Retinal pigment epithelial cell (primary cell): Measurements from ENCODE around the gene ZFP37.
"Not testable (repeated sequence)": the region's sequence is repeated elsewhere in the genome, so short reads cannot be mapped to it uniquely, and the experiment has no call there.

Experiments used
- DNase-seq: peaks from one replicate; pipeline ENCODE4 v3.0.0-alpha.2; 2010; ENCODE audit warnings: low read depth
- H3K4me3 ChIP-seq: 2 replicates; pipeline ENCODE4 v1.5.1; 2011; ENCODE audit warnings: mild to moderate bottlenecking, low read length, control low read depth, moderate library complexity
- TF ChIP-seq, protein P1 (sequence below): conservative IDR thresholded peaks from 2 replicates; pipeline ENCODE4 v1.5.1; 2011; ENCODE audit warnings: low read depth, low read length, control low read depth, inconsistent platforms

Gene ZFP37

DNA sequence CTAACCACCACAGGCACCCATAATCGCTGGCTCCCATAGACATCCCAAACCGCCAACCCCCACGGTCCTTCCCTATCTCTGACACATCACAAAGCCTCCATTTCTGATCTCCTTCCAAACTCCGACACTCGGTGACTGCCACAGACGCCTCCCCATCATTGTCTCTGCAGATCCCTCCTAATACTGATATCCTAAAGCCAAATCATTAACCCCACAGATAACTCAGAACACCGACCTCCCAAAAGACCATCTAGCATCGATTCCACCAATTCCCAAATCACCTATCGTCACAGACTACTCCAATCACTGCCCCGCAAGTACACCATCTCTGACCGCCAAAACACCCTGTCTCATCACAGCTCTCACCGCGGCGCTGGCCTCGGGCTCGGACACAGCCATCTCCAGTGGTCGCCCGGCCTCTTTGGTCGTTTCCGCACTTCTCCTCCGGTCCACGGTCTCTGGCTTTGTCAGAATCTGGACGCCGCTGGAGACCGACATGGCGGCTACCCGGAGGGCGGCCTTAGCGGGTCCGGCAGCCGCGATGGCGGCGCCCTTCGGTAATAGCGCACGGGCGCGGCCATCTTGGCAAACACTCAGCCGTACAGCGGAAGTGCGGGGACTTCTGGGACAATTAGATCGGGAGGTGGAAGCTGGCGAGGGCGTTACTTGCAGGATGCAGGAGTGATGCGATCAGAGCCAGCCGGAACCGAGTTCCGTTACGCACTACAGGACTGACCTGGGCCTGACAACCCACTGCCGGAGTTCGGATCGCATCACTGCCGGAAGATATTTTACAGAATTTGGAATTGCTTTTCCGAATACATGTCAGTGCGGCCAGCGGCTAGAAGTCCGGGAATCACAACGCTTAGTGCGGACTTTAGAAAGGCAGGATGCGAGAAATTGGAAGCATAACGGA, at the start of gene ZFP37:
Gene ZFP37 (minus strand): TSS at position 534 of the 916 bp plus-strand sequence. CDS start 36 bp downstream, at position 498.
- peak within 1 kb of the TSS; percentile 93 for H3K4me3 ChIP-seq
- TF ChIP-seq, protein P1, sequence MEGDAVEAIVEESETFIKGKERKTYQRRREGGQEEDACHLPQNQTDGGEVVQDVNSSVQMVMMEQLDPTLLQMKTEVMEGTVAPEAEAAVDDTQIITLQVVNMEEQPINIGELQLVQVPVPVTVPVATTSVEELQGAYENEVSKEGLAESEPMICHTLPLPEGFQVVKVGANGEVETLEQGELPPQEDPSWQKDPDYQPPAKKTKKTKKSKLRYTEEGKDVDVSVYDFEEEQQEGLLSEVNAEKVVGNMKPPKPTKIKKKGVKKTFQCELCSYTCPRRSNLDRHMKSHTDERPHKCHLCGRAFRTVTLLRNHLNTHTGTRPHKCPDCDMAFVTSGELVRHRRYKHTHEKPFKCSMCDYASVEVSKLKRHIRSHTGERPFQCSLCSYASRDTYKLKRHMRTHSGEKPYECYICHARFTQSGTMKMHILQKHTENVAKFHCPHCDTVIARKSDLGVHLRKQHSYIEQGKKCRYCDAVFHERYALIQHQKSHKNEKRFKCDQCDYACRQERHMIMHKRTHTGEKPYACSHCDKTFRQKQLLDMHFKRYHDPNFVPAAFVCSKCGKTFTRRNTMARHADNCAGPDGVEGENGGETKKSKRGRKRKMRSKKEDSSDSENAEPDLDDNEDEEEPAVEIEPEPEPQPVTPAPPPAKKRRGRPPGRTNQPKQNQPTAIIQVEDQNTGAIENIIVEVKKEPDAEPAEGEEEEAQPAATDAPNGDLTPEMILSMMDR, result no peak
- peak; percentile 67 for DNase-seq

- not testable (repeated sequence) for DNase-seq, H3K4me3 ChIP-seq
These were observed 48.8 kb upstream of the ZFP37 start for GRCh38 chr9:113105345-113105744.

DNA sequence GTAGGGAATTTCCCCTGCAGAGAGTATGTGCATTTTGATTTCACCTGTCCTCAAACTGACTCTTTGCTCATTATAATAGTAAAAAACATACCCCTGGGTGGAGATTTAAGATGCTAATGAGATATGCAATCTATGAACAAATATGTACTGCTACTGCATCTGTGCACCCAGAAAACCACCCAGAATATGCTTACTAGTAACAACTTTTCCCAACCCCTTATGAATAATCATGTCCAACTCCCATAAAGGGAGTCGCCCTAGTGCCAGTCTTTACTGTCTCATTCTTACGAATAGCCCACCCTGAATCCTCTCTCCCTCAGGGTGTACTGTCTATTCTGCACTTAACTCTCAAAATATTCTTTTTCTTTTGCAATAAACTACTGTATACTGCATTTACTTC, 39.0 kb upstream of the ZFP37 start:
- H3K4me3 ChIP-seq, result no peak overlapping the region
- TF ChIP-seq, protein P1, result no peak
- no peak for DNase-seq

DNA sequence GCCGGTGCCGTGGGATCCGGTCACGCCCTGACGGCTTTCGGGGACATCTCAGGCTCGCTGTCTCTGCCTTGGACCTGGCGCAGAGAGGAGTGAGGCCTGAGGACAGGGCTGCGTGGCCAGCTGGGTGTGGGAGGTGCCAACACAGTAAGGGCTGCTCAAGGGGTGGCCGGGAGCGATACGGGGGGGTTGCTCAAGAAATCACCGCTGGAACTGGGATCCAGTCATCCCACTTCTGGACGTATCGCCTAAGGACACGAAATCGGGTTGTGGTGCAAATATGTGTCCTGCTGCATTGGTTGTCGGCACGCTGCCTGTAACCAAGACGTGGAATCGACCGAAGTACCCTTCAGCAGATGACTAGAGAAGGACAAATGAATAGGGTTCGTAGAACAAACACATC, 33.4 kb upstream of the ZFP37 start:
- not testable (repeated sequence) for H3K4me3 ChIP-seq, DNase-seq

DNA sequence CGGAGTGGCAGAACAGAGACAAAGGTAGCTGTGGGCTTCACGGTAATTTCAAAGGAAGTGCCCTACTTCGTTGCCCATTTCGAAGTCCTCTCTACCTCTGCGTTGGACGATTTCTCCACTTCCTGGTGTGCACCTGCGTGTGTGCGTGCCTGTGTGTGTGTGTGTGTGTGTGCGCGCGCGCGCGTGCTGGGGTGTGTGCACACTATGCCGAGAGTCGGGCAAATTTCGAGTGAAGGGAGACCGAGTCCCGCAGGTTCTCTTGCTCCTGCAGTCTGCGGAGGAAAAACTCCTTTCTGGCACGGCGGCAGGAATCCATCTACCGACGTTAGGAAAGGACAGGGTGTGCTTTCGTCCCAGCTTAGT, 32.6 kb upstream of the ZFP37 start:
- not testable (repeated sequence) for H3K4me3 ChIP-seq, DNase-seq

DNA sequence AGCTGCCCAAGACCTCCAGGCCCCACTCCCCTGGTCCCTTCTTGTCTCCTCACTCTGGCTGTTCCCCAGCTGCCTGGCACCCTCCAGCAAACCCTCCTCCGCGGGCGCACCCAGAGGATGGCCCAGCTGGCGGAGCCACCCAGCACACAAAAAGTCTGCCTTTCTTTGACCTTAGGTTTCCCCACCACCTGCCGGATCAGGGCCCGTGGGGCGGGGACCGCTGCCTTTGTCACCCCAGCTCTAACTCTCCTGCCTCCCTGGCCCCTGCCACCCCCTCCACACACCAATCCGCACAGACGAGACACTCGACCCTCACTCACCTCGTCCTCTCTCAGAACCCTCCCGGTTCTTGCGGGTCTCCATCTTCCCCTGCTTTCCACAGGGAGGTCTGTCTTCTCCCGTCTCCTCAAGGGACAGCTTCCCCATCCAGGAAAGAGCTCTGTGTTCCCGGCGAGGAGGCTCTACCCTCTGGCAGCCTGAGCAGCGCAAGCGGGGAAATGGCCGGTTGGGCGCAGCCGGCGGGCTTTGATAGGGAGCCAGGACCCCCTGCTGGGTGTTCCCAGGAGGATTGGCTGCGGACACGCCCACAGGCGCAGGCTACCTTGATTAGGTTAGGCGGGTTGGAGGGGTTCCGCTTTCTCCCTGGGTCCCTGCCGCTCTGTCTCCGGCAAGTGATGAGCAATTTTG, 32.1 kb upstream of the ZFP37 start:
- H3K4me3 ChIP-seq, DNase-seq: not testable (repeated sequence)

DNA sequence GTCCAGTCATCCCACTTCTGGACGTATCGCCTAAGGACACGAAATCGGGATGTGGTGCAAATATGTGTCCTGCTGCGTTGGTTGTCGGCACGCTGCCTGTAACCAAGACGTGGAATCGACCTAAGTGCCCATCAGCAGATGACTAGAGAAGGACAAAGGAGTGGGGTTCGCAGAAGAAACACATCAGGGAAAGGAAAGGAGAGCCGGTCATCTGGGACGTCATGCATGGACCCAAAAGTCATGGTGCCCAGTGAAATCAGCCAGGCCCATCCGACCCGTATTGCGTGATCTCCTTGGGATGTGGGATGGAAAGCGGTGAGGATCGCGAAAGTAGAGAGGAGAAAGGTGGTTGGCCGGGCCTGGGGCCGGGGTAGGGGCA, 6.4 kb upstream of the ZFP37 start:
- DNase-seq, H3K4me3 ChIP-seq: not testable (repeated sequence)

- DNase-seq, H3K4me3 ChIP-seq: not testable (repeated sequence)
These were observed 5.9 kb upstream of the ZFP37 start for GRCh38 chr9:113062256-113062931.

DNA sequence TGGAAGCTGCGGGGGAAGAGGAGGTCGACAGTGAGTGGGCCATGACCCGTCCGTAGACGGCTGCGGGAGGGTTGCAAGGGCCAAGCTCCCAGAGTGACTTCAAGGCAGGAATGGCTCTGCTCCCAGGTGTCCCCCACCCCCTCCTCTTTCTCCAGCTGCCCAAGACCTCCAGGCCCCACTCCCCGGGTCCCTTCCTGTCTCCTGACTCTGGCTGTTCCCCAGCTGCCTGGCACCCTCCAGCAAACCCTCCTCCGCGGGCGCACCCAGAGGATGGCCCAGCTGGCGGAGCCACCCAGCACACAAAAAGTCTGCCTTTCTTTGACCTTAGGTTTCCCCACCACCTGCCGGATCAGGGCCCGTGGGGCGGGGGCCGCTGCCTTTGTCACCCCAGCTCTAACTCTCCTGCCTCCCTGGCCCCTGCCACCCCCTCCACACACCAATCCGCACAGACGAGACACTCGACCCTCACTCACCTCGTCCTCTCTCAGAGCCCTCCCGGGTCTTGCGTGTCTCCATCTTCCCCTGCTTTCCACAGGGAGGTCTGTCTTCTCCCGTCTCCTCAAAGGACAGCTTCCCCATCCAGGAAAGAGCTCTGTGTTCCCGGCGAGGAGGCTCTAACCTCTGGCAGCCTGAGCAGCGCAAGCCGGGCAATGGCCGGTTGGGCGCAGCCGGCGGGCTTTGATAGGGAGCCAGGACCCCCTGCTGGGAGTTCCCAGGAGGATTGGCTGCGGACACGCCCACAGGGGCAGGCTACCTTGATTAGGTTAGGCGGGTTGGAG, 4.7 kb upstream of the ZFP37 start:
- H3K4me3 ChIP-seq, DNase-seq: not testable (repeated sequence)

GRCh38 chr9:113059581-113060284, 3.2 kb upstream of the ZFP37 start:
- H3K4me3 ChIP-seq, DNase-seq: not testable (repeated sequence)

GRCh38 chr9:113057193-113057592, 669 bp upstream of the ZFP37 start:
- DNase-seq, result no peak
- TF ChIP-seq, protein P1, result no peak
- H3K4me3 ChIP-seq, result peak overlapping the region; percentile 93
